ENCODE data around the gene GALNT16.

- TF ChIP-seq, protein P1, sequence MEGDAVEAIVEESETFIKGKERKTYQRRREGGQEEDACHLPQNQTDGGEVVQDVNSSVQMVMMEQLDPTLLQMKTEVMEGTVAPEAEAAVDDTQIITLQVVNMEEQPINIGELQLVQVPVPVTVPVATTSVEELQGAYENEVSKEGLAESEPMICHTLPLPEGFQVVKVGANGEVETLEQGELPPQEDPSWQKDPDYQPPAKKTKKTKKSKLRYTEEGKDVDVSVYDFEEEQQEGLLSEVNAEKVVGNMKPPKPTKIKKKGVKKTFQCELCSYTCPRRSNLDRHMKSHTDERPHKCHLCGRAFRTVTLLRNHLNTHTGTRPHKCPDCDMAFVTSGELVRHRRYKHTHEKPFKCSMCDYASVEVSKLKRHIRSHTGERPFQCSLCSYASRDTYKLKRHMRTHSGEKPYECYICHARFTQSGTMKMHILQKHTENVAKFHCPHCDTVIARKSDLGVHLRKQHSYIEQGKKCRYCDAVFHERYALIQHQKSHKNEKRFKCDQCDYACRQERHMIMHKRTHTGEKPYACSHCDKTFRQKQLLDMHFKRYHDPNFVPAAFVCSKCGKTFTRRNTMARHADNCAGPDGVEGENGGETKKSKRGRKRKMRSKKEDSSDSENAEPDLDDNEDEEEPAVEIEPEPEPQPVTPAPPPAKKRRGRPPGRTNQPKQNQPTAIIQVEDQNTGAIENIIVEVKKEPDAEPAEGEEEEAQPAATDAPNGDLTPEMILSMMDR (IDR thresholded peaks at IDR 0.05; ENCODE audit: low read depth, low read length, poor library complexity, severe bottlenecking), result no peak
- TF ChIP-seq EZH2phosphoT487 (IDR thresholded peaks at IDR 0.05; ENCODE audit: borderline replicate concordance, low read length), result no peak
Observed at GRCh38 chr14:69284170-69284569, 24.2 kb downstream of the GALNT16 start.

Measured in DOHH2 (cell line).